Measurements from ENCODE around the gene CHMP3. TPM values are rescaled to one million over a fixed set of nuclear protein-coding genes. Genes with fewer than 3 reads are reported as not detected.

The CHMP3 gene
- total and polyA plus RNA-seq, 2 of the 13 experiments (the other 11 are each of a cell fraction or from before 2014, with no cell fraction given): 64.1 to 114 TPM

DNA sequence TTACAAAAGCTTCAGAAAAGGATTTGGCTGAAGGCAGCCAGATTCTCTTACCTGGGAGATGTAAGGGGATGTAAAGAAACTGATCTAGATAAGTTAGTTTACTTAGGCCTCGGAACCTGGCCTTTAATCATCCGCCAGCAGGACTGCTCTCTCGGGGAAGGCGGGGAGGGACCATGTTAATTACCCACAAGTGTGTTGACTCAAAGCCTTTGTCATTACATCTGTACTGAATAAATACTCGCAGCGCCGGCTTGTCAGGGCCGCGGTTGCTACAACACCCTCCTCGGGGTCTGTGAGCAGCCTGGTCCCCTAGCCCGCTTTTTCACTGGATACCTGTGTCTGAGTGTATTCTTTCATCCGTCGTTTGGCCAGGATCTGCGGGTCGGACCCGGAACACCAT is 6.7 kb downstream of the CHMP3 start (continued):
- TF ChIP-seq, protein P1, sequence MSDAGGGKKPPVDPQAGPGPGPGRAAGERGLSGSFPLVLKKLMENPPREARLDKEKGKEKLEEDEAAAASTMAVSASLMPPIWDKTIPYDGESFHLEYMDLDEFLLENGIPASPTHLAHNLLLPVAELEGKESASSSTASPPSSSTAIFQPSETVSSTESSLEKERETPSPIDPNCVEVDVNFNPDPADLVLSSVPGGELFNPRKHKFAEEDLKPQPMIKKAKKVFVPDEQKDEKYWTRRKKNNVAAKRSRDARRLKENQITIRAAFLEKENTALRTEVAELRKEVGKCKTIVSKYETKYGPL (CRISPR knock-in tag; IDR thresholded peaks at IDR 0.05): no peak
- TF ChIP-seq, protein P2, sequence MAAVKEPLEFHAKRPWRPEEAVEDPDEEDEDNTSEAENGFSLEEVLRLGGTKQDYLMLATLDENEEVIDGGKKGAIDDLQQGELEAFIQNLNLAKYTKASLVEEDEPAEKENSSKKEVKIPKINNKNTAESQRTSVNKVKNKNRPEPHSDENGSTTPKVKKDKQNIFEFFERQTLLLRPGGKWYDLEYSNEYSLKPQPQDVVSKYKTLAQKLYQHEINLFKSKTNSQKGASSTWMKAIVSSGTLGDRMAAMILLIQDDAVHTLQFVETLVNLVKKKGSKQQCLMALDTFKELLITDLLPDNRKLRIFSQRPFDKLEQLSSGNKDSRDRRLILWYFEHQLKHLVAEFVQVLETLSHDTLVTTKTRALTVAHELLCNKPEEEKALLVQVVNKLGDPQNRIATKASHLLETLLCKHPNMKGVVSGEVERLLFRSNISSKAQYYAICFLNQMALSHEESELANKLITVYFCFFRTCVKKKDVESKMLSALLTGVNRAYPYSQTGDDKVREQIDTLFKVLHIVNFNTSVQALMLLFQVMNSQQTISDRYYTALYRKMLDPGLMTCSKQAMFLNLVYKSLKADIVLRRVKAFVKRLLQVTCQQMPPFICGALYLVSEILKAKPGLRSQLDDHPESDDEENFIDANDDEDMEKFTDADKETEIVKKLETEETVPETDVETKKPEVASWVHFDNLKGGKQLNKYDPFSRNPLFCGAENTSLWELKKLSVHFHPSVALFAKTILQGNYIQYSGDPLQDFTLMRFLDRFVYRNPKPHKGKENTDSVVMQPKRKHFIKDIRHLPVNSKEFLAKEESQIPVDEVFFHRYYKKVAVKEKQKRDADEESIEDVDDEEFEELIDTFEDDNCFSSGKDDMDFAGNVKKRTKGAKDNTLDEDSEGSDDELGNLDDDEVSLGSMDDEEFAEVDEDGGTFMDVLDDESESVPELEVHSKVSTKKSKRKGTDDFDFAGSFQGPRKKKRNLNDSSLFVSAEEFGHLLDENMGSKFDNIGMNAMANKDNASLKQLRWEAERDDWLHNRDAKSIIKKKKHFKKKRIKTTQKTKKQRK (IDR thresholded peaks at IDR 0.05; ENCODE audit: low read length): no peak
- TF ChIP-seq ZNF552 (CRISPR knock-in tag; IDR thresholded peaks at IDR 0.05; ENCODE audit: borderline replicate concordance) (no peak), SNAPC2 (CRISPR knock-in tag; IDR thresholded peaks at IDR 0.05) (0 out of 2 replicates have a peak, but pooled peaks have one; percentile 3), RBFOX2 (IDR thresholded peaks at IDR 0.05; ENCODE audit: low read depth, low read length) (no peak), SP5 (CRISPR knock-in tag; IDR thresholded peaks at IDR 0.05; ENCODE audit: borderline replicate concordance, low read depth) (peak; percentile 98), PCBP1 (IDR thresholded peaks at IDR 0.05; ENCODE audit: borderline replicate concordance, low read depth, low read length) (no peak), RXRA (CRISPR knock-in tag; IDR thresholded peaks at IDR 0.05) (peak; percentile 68; the same call in 1 of the 2 replicates), TMF1 (CRISPR knock-in tag; IDR thresholded peaks at IDR 0.05; ENCODE audit: low read depth) (no peak), SATB2 (CRISPR knock-in tag; IDR thresholded peaks at IDR 0.05) (no peak), ZFP90 (CRISPR knock-in tag; IDR thresholded peaks at IDR 0.05; ENCODE audit: borderline replicate concordance) (no peak), GABPB1 (CRISPR knock-in tag; IDR thresholded peaks at IDR 0.05) (no peak), ZNF747 (CRISPR knock-in tag; IDR thresholded peaks at IDR 0.05; ENCODE audit: borderline replicate concordance) (no peak)
- TF ChIP-seq, protein P3, sequence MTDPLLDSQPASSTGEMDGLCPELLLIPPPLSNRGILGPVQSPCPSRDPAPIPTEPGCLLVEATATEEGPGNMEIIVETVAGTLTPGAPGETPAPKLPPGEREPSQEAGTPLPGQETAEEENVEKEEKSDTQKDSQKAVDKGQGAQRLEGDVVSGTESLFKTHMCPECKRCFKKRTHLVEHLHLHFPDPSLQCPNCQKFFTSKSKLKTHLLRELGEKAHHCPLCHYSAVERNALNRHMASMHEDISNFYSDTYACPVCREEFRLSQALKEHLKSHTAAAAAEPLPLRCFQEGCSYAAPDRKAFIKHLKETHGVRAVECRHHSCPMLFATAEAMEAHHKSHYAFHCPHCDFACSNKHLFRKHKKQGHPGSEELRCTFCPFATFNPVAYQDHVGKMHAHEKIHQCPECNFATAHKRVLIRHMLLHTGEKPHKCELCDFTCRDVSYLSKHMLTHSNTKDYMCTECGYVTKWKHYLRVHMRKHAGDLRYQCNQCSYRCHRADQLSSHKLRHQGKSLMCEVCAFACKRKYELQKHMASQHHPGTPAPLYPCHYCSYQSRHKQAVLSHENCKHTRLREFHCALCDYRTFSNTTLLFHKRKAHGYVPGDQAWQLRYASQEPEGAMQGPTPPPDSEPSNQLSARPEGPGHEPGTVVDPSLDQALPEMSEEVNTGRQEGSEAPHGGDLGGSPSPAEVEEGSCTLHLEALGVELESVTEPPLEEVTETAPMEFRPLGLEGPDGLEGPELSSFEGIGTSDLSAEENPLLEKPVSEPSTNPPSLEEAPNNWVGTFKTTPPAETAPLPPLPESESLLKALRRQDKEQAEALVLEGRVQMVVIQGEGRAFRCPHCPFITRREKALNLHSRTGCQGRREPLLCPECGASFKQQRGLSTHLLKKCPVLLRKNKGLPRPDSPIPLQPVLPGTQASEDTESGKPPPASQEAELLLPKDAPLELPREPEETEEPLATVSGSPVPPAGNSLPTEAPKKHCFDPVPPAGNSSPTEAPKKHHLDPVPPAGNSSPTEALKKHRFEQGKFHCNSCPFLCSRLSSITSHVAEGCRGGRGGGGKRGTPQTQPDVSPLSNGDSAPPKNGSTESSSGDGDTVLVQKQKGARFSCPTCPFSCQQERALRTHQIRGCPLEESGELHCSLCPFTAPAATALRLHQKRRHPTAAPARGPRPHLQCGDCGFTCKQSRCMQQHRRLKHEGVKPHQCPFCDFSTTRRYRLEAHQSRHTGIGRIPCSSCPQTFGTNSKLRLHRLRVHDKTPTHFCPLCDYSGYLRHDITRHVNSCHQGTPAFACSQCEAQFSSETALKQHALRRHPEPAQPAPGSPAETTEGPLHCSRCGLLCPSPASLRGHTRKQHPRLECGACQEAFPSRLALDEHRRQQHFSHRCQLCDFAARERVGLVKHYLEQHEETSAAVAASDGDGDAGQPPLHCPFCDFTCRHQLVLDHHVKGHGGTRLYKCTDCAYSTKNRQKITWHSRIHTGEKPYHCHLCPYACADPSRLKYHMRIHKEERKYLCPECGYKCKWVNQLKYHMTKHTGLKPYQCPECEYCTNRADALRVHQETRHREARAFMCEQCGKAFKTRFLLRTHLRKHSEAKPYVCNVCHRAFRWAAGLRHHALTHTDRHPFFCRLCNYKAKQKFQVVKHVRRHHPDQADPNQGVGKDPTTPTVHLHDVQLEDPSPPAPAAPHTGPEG (CRISPR knock-in tag; IDR thresholded peaks at IDR 0.05): 0 out of 2 replicates have a peak, but pooled peaks have one; percentile 38
- TF ChIP-seq, protein P4, sequence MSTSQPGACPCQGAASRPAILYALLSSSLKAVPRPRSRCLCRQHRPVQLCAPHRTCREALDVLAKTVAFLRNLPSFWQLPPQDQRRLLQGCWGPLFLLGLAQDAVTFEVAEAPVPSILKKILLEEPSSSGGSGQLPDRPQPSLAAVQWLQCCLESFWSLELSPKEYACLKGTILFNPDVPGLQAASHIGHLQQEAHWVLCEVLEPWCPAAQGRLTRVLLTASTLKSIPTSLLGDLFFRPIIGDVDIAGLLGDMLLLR (CRISPR knock-in tag; IDR thresholded peaks at IDR 0.05): no peak
- TF ChIP-seq, protein P5, sequence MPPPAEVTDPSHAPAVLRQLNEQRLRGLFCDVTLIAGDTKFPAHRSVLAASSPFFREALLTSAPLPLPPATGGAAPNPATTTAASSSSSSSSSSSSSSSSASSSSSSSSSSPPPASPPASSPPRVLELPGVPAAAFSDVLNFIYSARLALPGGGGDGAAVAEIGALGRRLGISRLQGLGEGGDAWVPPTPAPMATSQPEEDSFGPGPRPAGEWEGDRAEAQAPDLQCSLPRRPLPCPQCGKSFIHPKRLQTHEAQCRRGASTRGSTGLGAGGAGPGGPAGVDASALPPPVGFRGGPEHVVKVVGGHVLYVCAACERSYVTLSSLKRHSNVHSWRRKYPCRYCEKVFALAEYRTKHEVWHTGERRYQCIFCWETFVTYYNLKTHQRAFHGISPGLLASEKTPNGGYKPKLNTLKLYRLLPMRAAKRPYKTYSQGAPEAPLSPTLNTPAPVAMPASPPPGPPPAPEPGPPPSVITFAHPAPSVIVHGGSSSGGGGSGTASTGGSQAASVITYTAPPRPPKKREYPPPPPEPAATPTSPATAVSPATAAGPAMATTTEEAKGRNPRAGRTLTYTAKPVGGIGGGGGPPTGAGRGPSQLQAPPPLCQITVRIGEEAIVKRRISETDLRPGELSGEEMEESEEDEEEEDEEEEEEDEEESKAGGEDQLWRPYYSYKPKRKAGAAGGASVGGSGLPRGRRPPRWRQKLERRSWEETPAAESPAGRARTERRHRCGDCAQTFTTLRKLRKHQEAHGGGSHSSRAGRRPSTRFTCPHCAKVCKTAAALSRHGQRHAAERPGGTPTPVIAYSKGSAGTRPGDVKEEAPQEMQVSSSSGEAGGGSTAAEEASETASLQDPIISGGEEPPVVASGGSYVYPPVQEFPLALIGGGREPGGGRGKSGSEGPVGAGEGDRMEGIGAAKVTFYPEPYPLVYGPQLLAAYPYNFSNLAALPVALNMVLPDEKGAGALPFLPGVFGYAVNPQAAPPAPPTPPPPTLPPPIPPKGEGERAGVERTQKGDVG (CRISPR knock-in tag; IDR thresholded peaks at IDR 0.05; ENCODE audit: borderline replicate concordance): peak; percentile 86; the same call in 1 of the 2 replicates

All from HepG2 (cell line).